GM20000 (cell line): ENCODE results near the gene MLC1.

Source experiments
- DNase-seq: peaks from one replicate; pipeline ENCODE4 v3.0.0; 2012; ENCODE audit warnings: low spot score
- CTCF ChIP-seq: IDR thresholded peaks from 2 replicates; pipeline ENCODE4 v1.5.1; 2012; ENCODE audit warnings: mild to moderate bottlenecking, control low read depth; ENCODE audit errors: extremely low read depth, missing control alignments

Gene MLC1

GRCh38 chr22:50082961-50083461 lies 2.2 kb downstream of the MLC1 start:
- DNase-seq, result no peak
- no peak for TF ChIP-seq CTCF

GRCh38 chr22:50082197-50082715 lies 3.0 kb downstream of the MLC1 start:
- no peak for TF ChIP-seq CTCF
- DNase-seq, result no peak

- no peak for DNase-seq
Measured at GRCh38 chr22:50081426-50082196, 3.6 kb downstream of the MLC1 start.

GRCh38 chr22:50080077-50080465 lies 5.2 kb downstream of the MLC1 start:
- TF ChIP-seq CTCF, result no peak
- no peak for DNase-seq

More at GRCh38 chr22:50081426-50082196, 3.6 kb downstream of the MLC1 start:
- TF ChIP-seq CTCF, result no peak

GRCh38 chr22:50078761-50079160 lies 6.5 kb downstream of the MLC1 start:
- TF ChIP-seq CTCF, result no peak
- DNase-seq, result no peak

GRCh38 chr22:50078246-50078645 lies 7.0 kb downstream of the MLC1 start:
- DNase-seq, result no peak
- TF ChIP-seq CTCF, result no peak
